ENCODE results near the gene NALCN. TPM values are rescaled to one million over a fixed set of nuclear protein-coding genes. Genes with fewer than 3 reads are reported as not detected.

Gene NALCN
- total RNA-seq, 1 donor from 2014 or later, result not detected

DNA sequence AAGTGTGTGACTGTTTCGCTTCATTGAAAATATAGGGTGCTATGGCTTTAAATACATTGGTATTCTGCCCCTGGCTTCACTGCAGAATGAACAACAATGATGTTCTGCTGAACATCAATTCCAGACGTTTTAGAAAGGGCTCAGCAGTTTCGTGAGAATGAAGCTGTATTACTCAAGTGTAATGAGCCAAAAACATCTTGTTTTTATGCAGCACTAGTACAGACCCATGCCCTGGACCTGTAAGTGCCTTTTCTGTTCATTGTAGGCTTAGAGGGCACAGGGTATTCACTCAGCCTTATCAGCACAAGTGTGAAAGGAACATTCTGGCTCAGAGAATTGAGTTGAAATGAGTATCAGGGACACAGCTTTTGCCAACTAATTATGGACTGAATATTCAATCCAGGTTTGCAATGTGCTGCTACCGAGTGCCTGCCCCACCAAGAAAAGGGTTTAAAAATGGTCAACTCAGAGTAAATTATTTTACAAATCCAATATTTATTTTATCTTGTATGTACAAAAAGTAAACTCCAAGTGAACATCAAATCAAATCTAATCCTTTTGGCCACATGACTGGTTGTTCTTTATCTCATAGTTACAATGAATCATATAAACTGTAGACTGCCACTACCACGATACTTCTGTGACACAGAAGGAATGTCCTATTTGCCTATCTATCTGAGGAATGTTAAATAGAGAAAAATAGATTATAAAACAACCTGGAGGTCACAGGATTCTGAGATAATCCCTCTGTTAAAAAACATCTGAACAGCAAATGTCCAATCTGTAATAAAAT is 362.8 kb downstream of the NALCN start:
- intact Hi-C loops (cut with micrococcal nuclease), result no loop called here
- H3K27me3 Mint-ChIP-seq, result peaks cover 4% of the 10 kb centered on the region
- H3K27ac Mint-ChIP-seq, result no peak overlapping the region
- POLR2A ChIA-PET, result no interaction called here
- no peaks in the 10 kb centered on the region for H3K36me3 Mint-ChIP-seq (ENCODE audit: low read depth)
- CTCF ChIA-PET, result no interaction called here
- TF ChIP-seq, protein P1, sequence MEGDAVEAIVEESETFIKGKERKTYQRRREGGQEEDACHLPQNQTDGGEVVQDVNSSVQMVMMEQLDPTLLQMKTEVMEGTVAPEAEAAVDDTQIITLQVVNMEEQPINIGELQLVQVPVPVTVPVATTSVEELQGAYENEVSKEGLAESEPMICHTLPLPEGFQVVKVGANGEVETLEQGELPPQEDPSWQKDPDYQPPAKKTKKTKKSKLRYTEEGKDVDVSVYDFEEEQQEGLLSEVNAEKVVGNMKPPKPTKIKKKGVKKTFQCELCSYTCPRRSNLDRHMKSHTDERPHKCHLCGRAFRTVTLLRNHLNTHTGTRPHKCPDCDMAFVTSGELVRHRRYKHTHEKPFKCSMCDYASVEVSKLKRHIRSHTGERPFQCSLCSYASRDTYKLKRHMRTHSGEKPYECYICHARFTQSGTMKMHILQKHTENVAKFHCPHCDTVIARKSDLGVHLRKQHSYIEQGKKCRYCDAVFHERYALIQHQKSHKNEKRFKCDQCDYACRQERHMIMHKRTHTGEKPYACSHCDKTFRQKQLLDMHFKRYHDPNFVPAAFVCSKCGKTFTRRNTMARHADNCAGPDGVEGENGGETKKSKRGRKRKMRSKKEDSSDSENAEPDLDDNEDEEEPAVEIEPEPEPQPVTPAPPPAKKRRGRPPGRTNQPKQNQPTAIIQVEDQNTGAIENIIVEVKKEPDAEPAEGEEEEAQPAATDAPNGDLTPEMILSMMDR (IDR thresholded peaks at IDR 0.05), result no peak
- no peaks in the 10 kb centered on the region for H3K4me1 Mint-ChIP-seq
- no peaks in the 10 kb centered on the region for H3K9me3 Mint-ChIP-seq
- ATAC-seq (ENCODE audit: low read depth) (no peak), DNase-seq (no peak)
- H3K4me3 Mint-ChIP-seq, result no peak overlapping the region

DNA sequence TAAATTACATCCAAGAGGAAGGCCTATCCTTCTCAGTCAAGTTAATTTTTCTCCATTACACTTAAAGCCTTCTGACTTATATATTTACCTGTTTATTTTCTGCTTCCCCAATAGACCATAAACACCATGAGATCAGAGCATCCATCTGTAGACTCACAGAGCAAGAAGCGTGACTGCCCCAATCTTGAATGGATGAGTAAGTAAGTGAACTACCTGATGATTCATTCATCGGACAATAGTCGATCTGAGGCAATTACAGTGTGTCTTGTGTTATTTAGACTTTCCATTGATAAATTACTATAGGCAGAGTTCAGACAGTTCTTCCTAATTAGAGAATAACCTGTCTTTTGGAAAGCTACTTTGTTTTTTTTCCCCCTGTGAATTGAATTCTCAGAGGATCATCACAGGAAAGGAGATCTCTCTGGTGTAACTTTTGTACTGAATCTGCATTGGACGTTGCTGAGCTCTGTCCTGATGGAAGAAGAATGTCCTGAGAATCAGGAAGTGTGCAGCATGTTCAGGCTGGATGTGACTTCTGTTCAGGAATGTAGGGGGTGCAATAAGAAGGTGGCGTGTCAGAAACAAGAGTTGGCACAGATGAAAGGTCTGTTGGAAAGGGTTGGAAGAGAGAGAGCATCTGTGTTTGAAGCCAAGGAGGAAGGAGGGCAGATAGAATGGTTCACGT is 367.0 kb downstream of the NALCN start:
- DNase-seq (no peak), ATAC-seq (ENCODE audit: low read depth) (no peak)
- Mint-ChIP-seq H3K4me3 (no peak overlapping the region), H3K27ac (no peak overlapping the region), H3K36me3 (ENCODE audit: low read depth) (no peaks in the 10 kb centered on the region), H3K27me3 (no peaks in the 10 kb centered on the region), H3K4me1 (no peaks in the 10 kb centered on the region), H3K9me3 (no peaks in the 10 kb centered on the region)
- POLR2A ChIA-PET, result no interaction called here
- intact Hi-C loops (cut with micrococcal nuclease), result no loop called here
- TF ChIP-seq, protein P1 (IDR thresholded peaks at IDR 0.05), result no peak
- CTCF ChIA-PET, result no interaction called here

DNA sequence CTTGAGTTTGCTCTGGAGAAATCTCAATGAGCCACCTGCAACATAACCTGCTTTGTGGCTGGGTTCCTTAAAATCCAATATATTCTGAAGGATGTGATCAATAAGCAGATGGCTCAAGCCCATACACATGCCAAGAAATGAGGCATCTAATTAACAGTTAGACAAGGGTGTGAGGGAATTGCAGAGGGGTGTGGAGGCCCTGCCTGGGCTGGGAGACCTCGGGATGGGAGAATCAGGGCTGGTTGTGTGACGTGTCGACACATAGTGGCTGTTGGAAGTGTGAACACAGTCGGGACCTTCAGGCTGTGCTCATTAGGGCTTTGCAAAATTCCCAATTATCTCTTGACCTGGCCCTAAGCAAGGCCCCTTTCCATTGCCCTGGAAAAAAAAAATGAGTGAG is 379.8 kb downstream of the NALCN start:
- DNase-seq (no peak), ATAC-seq (ENCODE audit: low read depth) (no peak)
- peaks cover 2% of the 10 kb centered on the region for H3K27me3 Mint-ChIP-seq

DNA sequence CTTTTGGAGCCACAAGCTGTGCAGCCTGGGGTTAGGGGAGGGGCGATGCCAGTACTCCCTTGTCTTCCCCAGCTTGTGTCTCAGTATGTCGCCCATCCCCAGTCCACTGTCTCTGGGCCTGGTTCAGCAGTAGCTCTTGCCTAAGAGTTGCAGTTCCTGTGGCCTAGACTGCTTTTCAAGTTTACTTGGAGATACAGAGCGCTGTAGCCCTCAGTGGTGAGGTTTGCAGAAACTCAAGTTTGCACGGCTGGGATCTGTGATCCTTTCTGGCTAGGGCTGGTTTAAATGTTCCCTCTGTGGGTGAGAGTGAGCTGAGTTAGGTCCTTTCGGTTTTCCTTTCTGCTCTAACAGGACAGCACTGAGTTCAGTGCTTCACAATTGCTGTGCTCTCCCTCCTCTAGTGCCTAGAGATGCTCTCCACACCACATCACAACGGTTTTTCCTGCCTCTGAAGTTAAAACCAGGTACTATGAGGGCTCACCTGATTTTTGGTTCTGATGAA is 381.1 kb downstream of the NALCN start:
- TF ChIP-seq, protein P1 (IDR thresholded peaks at IDR 0.05), result no peak
- DNase-seq (no peak), ATAC-seq (ENCODE audit: low read depth) (no peak)
- Mint-ChIP-seq H3K4me1 (no peaks in the 10 kb centered on the region), H3K27me3 (peaks cover 2% of the 10 kb centered on the region), H3K36me3 (ENCODE audit: low read depth) (no peaks in the 10 kb centered on the region), H3K27ac (no peak overlapping the region), H3K9me3 (peaks cover 1% of the 10 kb centered on the region), H3K4me3 (no peak overlapping the region)
- CTCF ChIA-PET, result no interaction called here
- intact Hi-C loops (cut with micrococcal nuclease), result no loop called here
- POLR2A ChIA-PET, result no interaction called here

More for the DNA sequence above, 379.8 kb downstream of the NALCN start:
- H3K27ac Mint-ChIP-seq, result no peak overlapping the region
- intact Hi-C loops (cut with micrococcal nuclease), result no loop called here
- H3K4me3 Mint-ChIP-seq, result no peak overlapping the region
- no peaks in the 10 kb centered on the region for H3K36me3 Mint-ChIP-seq (ENCODE audit: low read depth)
- POLR2A ChIA-PET, result no interaction called here
- CTCF ChIA-PET, result no interaction called here
- peaks cover 4% of the 10 kb centered on the region for H3K9me3 Mint-ChIP-seq
- TF ChIP-seq, protein P1 (IDR thresholded peaks at IDR 0.05), result no peak
- H3K4me1 Mint-ChIP-seq, result no peaks in the 10 kb centered on the region

DNA sequence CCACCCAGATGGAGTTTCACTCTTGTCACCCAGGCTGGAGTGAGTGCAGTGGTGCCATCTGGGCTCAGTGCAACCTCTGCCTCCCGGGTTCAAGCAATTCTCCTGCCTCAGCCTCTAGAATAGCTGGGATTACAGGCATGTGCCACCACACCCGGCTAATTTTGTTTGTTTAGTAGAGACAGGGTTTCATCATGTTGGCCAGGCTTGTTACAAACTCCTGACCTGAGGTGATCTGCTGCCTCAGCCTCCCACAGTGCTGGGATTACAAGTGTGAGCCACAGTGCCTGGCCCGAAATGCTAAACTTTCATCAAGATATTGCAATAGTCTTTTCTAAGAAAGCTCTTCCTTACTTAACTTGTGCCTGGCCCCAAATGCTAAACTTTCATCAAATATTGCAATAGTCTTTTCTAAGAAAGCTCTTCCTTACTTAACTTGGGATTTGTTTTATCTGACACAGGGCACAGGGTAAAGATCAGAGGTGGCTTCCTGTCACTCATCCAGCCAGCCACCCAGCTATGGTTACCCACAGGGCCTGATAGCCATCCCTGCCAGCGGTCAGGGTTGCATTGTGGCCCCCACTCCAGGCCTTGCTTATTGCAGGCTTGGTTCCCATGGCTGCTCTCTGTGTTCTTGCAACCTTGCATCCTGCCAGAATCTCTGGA is 389.4 kb downstream of the NALCN start:
- POLR2A ChIA-PET, result no interaction called here

More for the DNA sequence above, 389.4 kb downstream of the NALCN start:
- no peak overlapping the region for H3K4me3 Mint-ChIP-seq
- intact Hi-C loops (cut with micrococcal nuclease), result no loop called here
- no peak overlapping the region for H3K27ac Mint-ChIP-seq
- H3K9me3 Mint-ChIP-seq, result peaks cover 2% of the 10 kb centered on the region
- no peaks in the 10 kb centered on the region for H3K36me3 Mint-ChIP-seq (ENCODE audit: low read depth)
- H3K4me1 Mint-ChIP-seq, result no peaks in the 10 kb centered on the region
- ATAC-seq (ENCODE audit: low read depth) (no peak), DNase-seq (no peak)
- no peaks in the 10 kb centered on the region for H3K27me3 Mint-ChIP-seq
- TF ChIP-seq, protein P1 (IDR thresholded peaks at IDR 0.05), result no peak
- CTCF ChIA-PET, result no interaction called here

All from activated B cell treated with CpG ODN at 0.5 μM for 24 hours (primary cell).